Measurements from ENCODE around the gene SP5.

DNA sequence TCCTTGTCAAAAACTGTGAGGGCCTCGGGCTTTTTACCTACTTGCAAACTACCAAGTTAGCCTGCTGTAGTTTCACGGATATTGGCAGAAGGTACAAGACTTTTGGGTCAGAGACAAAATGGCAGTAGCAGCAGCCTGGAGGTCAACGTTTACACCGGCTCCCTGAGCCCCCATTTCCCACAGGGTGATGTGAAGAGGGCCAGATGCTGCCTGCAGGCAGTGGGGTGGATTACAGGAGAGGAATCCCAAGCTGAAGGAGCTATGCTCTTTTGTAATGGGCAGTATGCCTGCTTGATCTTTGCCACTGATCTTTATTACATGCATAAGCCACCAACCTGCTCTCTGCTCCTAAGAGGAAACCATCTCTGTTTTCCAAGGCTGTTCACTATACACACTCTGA is 29.5 kb upstream of the SP5 start:
- no peak for TF ChIP-seq CTCF (IDR thresholded peaks at IDR 0.05; ENCODE audit: poor library complexity)
- no peak for TF ChIP-seq EZH2 (IDR thresholded peaks at IDR 0.05; ENCODE audit: borderline replicate concordance)
